ENCODE results near the gene EDA. TPM values are rescaled to one million over a fixed set of nuclear protein-coding genes. Genes with fewer than 3 reads are reported as not detected.

The EDA gene
- total RNA-seq, 1 experiment from 2014 or later: 5.2 TPM

- Histone ChIP-seq H3K4me1 (ENCODE audit: control insufficient read depth in 1 of 2, insufficient read depth in 2 of 2, low read length in 2 of 2) (no peaks in the 10 kb centered on the region), H4K20me1 (ENCODE audit: insufficient read depth) (no peaks in the 10 kb centered on the region), H3K4me3 (replicated peaks in 1 of 2; ENCODE audit: low read depth in 1 of 2, low read length in 2 of 2) (no peak within 1 kb of the TSS), H3K27ac (ENCODE audit: low read depth, low read length) (no peak within 1 kb of the TSS), H3K36me3 (ENCODE audit: control insufficient read depth in 1 of 2, insufficient read depth in 2 of 2, low read length in 2 of 2) (no peaks in the 10 kb centered on the region), H2AFZ (ENCODE audit: low read depth, low read length, poor library complexity, severe bottlenecking) (no peak within 1 kb of the TSS), H3K27me3 (ENCODE audit: insufficient read depth, low read length) (no peaks in the 10 kb centered on the region), H3K9me3 (ENCODE audit: control insufficient read depth in 1 of 2, insufficient read depth in 1 of 2, low read depth in 1 of 2, low read length in 2 of 2) (no peaks in the 10 kb centered on the region), H3K4me2 (ENCODE audit: low read length) (no peak within 1 kb of the TSS), H3K79me2 (ENCODE audit: insufficient read depth, low read length) (no peaks in the 10 kb centered on the region), H3K9me2 (ENCODE audit: insufficient read depth) (no peaks in the 10 kb centered on the region), H3K9ac (ENCODE audit: low read length) (no peak within 1 kb of the TSS)
- TF ChIP-seq EZH2 (IDR thresholded peaks at IDR 0.05) (no peak), CBX3 (IDR thresholded peaks at IDR 0.05; ENCODE audit: low read depth) (no peak), EZH2phosphoT487 (IDR thresholded peaks at IDR 0.05; ENCODE audit: borderline replicate concordance) (no peak), CTCF (IDR thresholded peaks at IDR 0.05 in 2 of 3, conservative IDR thresholded peaks at IDR 0.05 in 1 of 3; ENCODE audit: borderline replicate concordance in 1 of 3, insufficient read depth in 1 of 3, low read depth in 2 of 3, low read length in 2 of 3) (no peak)
- TF ChIP-seq, protein P1, sequence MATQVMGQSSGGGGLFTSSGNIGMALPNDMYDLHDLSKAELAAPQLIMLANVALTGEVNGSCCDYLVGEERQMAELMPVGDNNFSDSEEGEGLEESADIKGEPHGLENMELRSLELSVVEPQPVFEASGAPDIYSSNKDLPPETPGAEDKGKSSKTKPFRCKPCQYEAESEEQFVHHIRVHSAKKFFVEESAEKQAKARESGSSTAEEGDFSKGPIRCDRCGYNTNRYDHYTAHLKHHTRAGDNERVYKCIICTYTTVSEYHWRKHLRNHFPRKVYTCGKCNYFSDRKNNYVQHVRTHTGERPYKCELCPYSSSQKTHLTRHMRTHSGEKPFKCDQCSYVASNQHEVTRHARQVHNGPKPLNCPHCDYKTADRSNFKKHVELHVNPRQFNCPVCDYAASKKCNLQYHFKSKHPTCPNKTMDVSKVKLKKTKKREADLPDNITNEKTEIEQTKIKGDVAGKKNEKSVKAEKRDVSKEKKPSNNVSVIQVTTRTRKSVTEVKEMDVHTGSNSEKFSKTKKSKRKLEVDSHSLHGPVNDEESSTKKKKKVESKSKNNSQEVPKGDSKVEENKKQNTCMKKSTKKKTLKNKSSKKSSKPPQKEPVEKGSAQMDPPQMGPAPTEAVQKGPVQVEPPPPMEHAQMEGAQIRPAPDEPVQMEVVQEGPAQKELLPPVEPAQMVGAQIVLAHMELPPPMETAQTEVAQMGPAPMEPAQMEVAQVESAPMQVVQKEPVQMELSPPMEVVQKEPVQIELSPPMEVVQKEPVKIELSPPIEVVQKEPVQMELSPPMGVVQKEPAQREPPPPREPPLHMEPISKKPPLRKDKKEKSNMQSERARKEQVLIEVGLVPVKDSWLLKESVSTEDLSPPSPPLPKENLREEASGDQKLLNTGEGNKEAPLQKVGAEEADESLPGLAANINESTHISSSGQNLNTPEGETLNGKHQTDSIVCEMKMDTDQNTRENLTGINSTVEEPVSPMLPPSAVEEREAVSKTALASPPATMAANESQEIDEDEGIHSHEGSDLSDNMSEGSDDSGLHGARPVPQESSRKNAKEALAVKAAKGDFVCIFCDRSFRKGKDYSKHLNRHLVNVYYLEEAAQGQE (IDR thresholded peaks at IDR 0.05; ENCODE audit: low read depth): no peak
- ATAC-seq (no peak), DNase-seq (ENCODE audit: low read depth, low spot score) (no peak)
- ChIA-PET POLR2A (no interaction called here), CTCF (no interaction called here), RAD21 (ENCODE audit: low non-redundant PET in 1 of 2, low total read pairs in 2 of 2, uncharacterized antibody in 2 of 2, unreplicated experiment in 2 of 2) (no interaction called here)
- intact Hi-C loops (cut with micrococcal nuclease): no loop called here
- BruUV-seq (replicated peaks): no TSS peak
These were observed 434.0 kb downstream of the EDA start, which contains the start of gene AWAT2 for GRCh38 chrX:70049925-70050324. Gene AWAT2 (minus strand): TSS chrX:70049938. CDS start chrX:70049932, 6 bp downstream.
